K562 (cell line): ENCODE measurements around the gene RNF31. TPM values are rescaled to one million over a fixed set of nuclear protein-coding genes. Genes with fewer than 3 reads are reported as not detected.

Source experiments
- ATF4 ChIP-seq: fragments of 450-650 bp; formaldehyde crosslinking; IDR thresholded peaks from 2 replicates; pipeline ENCODE4 v1.4.0; 2022; ENCODE audit warnings: mild to moderate bottlenecking, moderate library complexity
- CBFA2T3 ChIP-seq: fragments of 450-650 bp; IDR thresholded peaks from 2 replicates; pipeline ENCODE4 v1.6.1; 2017
- DEAF1 ChIP-seq: fragments of 450-650 bp; formaldehyde crosslinking; IDR thresholded peaks from 2 replicates; pipeline ENCODE4 v1.4.0; 2020; ENCODE audit warnings: mild to moderate bottlenecking, moderate library complexity
- ETV5 ChIP-seq: sonication (generic); formaldehyde crosslinking; IDR thresholded peaks from 2 replicates; pipeline ENCODE4 v1.4.0; 2020; ENCODE audit warnings: low read depth, mild to moderate bottlenecking, missing genetic modification reagents
- MCM7 ChIP-seq, 2 experiments: fragments of 450-650 bp; IDR thresholded peaks; 2 replicates each; pipeline ENCODE4 v1.6.1; 2016 to 2018
- PRMT5 ChIP-seq: sonication (generic); formaldehyde crosslinking; IDR thresholded peaks from 2 replicates; pipeline ENCODE4 v1.5.0; 2020; ENCODE audit warnings: missing genetic modification reagents
- SAFB2 ChIP-seq: fragments of 200-400 bp; formaldehyde crosslinking; IDR thresholded peaks from 2 replicates; pipeline ENCODE4 v1.6.1; 2018; ENCODE audit warnings: borderline replicate concordance, low read length, low read depth, moderate library complexity; ENCODE audit not compliant: severe bottlenecking
- U2AF1 ChIP-seq: fragments of 200-400 bp; formaldehyde crosslinking; optimal IDR thresholded peaks from 2 replicates; pipeline ENCODE3; 2017; ENCODE audit warnings: mild to moderate bottlenecking, low read depth, low read length, moderate library complexity
- ZBTB11 ChIP-seq, 3 experiments: fragments of 200-800 bp in 1 of 3; fragments of 250-450 bp in 1 of 3; fragments of 450-650 bp in 1 of 3; sonication (Bioruptor Pico) in 1 of 3; sonication (Bioruptor generic) in 1 of 3; formaldehyde crosslinking in 1 of 3; IDR thresholded peaks; 2 replicates each; pipeline versions ENCODE4 v1.6.1 to v1.8.0; 2016 to 2022; ENCODE audit warnings: mild to moderate bottlenecking in 2 of 3, missing genetic modification characterization in 2 of 3, missing compliant biosample characterization in 1 of 3, moderate library complexity in 1 of 3
- ZBTB49 ChIP-seq: sonication (generic); formaldehyde crosslinking; IDR thresholded peaks from 2 replicates; pipeline ENCODE4 v1.8.0; 2022; ENCODE audit warnings: missing genetic modification reagents, mild to moderate bottlenecking, borderline replicate concordance
- ZFP30 ChIP-seq: fragments of 250-450 bp; sonication (Bioruptor Pico); IDR thresholded peaks from 2 replicates; pipeline ENCODE4 v1.8.0; 2022; ENCODE audit warnings: moderate library complexity, mild to moderate bottlenecking, inconsistent platforms, borderline replicate concordance
- ZNF512 ChIP-seq: IDR thresholded peaks from 2 replicates; pipeline ENCODE4 v1.6.1; 2016; ENCODE audit warnings: missing genetic modification characterization, missing compliant biosample characterization
- polyA plus RNA-seq, 8 experiments: library from polyadenylated mRNA; depleted of rRNA in 4 of 8; stranded (reverse) in 5 of 8; unstranded in 3 of 8; fragments of >200 nt; fragmentation: Nextera tagmentation in 2 of 8; fragmentation: Illumina TruSeq in 1 of 8; extraction: Ambion mirVana in 2 of 8; extraction: Trizol in 1 of 8; gene quantifications; 2 replicates each; pipeline versions ENCODE4 v1.2.1 to v1.2.3, GENCODE V29; 2011 to 2014; ENCODE audit warnings: inconsistent platforms in 1 of 8, missing spikeins in 1 of 8
- total RNA-seq, 7 experiments: library from RNA; depleted of rRNA in 6 of 7; stranded (reverse); fragments of >200 nt in 6 of 7; fragmentation: Illumina TruSeq in 2 of 7; extraction: Trizol in 2 of 7; gene quantifications; 2 replicates each; pipeline versions ENCODE4 v1.2.1 to v1.2.3, GENCODE V29; 2011 to 2021; ENCODE audit warnings: low replicate concordance in 1 of 7
- TF ChIP-seq, protein P1 (sequence below): IDR thresholded peaks from 2 replicates; pipeline ENCODE4 v1.6.1; 2014; ENCODE audit warnings: antibody characterized with exemption

The RNF31 gene
- total and polyA plus RNA-seq, 9 of the 15 experiments (the other 6 are each of a cell fraction or from before 2014, with no cell fraction given): 3.1 to 47.6 (median 19.1) TPM

DNA sequence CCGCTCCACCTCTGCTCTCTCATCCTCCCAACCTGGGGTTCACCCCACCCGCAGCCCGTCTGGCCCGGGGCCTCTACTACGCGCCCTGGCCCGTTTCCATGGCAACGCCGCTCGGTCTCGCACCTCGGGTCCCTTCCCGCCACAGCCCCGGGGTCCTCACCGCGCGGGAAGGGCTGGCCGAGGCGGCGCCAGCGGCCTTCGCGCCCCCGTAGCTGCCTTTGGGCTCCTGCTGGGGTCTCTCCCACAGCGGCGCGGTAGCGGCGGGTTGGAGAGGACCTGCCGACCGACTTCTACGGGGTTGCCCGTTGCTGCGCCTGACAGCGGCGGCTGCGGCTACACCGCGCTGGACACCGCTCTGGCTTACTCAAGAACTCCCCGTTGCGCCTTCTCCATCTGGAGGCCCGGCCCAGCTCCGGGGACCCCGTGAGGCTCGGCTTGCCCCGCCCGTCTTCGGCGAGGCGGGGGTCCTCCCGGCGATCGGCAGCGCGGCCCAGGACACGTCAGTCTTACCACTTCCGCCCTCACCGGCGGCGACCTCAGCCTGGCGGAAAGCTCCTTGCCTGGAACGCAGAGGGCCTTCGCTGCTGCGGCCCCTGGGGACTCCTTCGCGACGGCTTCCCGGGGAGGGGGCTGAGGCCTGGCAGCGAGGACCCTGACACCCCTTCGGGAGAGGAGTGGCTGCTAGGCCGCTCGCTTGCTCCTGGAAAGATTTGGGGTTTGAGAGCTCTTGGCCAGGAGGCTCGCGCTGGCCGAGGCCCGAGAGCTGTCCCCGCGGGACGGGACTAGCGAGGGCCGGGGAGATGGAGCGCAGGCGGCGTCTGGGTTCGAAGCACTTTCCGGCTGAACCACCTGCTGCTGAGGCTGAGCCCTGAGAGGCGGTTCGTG lies 48.1 kb downstream of the RNF31 start, which contains the start of gene TM9SF1 (continued):
- TF ChIP-seq ZBTB11 (CRISPR knock-in tag; IDR thresholded peaks at IDR 0.05): peak in 2 of 3 experiments; percentile 78 to 97; a peak in 4 of 6 replicates
- TF ChIP-seq ETV5: peak; percentile 33
- TF ChIP-seq U2AF1: no peak
- TF ChIP-seq MCM7 (IDR thresholded peaks at IDR 0.05): no peak
- TF ChIP-seq ATF4 (CRISPR knock-in tag): 0 out of 2 replicates have a peak, but pooled peaks have one; percentile 10
- no peak for TF ChIP-seq CBFA2T3
- TF ChIP-seq SAFB2: no peak
- no peak for TF ChIP-seq PRMT5 (CRISPR knock-in tag)
- TF ChIP-seq, protein P1, sequence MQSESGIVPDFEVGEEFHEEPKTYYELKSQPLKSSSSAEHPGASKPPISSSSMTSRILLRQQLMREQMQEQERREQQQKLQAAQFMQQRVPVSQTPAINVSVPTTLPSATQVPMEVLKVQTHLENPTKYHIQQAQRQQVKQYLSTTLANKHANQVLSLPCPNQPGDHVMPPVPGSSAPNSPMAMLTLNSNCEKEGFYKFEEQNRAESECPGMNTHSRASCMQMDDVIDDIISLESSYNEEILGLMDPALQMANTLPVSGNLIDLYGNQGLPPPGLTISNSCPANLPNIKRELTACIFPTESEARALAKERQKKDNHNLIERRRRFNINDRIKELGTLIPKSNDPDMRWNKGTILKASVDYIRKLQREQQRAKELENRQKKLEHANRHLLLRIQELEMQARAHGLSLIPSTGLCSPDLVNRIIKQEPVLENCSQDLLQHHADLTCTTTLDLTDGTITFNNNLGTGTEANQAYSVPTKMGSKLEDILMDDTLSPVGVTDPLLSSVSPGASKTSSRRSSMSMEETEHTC: no peak
- no peak for TF ChIP-seq DEAF1 (CRISPR knock-in tag)
- TF ChIP-seq ZNF512: no peak
- no peak for TF ChIP-seq ZFP30 (CRISPR knock-in tag)
- TF ChIP-seq ZBTB49 (CRISPR knock-in tag): no peak
